ENCODE data around the gene MPP7. TPM values are rescaled to one million over a fixed set of nuclear protein-coding genes. Genes with fewer than 3 reads are reported as not detected.

Gene MPP7
- total and polyA plus RNA-seq, 2 donors (not counting 3 experiments of a cell fraction or from before 2014, with no cell fraction given): 0.17 to 0.73 TPM

GRCh38 chr10:28298951-28299350, 3.9 kb downstream of the MPP7 start:
- intact Hi-C loops (cut with micrococcal nuclease) (no loop called here), dilution Hi-C loops (cut with MboI; ENCODE audit: extremely low pct_ligation_motif_present, low sequenced_read_pairs) (no loop called here)
- Histone ChIP-seq H3K9ac (replicated peaks; ENCODE audit: extremely low read depth, insufficient read depth, low read length) (no peak overlapping the region), H2AFZ (ENCODE audit: low read depth, low read length) (no peak overlapping the region), H3K9me3 (replicated peaks; ENCODE audit: control insufficient read depth, insufficient read depth, low read length) (no peaks in the 10 kb centered on the region), H3K27ac (ENCODE audit: insufficient read depth, low read depth, low read length) (no peak overlapping the region), H3K4me2 (ENCODE audit: insufficient read depth, low read length) (no peak overlapping the region), H3K9me1 (replicated peaks; ENCODE audit: control insufficient read depth, extremely low read depth, insufficient read depth, low read length) (no peaks in the 10 kb centered on the region), H3K36me3 (ENCODE audit: control insufficient read depth in 2 of 2, extremely low read depth in 1 of 2, insufficient read depth in 2 of 2, low read length in 2 of 2) (no peaks in the 10 kb centered on the region), H3K4me1 (ENCODE audit: control insufficient read depth, extremely low read depth, insufficient read depth, low read length) (peaks cover 6% of the 10 kb centered on the region), H4K20me1 (replicated peaks; ENCODE audit: control insufficient read depth, extremely low read depth, insufficient read depth, low read length) (no peaks in the 10 kb centered on the region), H3K27me3 (ENCODE audit: control insufficient read depth in 2 of 2, insufficient read depth in 2 of 2, low read length in 2 of 2) (peaks cover 19 to 39% of the 10 kb centered on the region in 2 experiments), H3K4me3 (replicated peaks in 1 of 3; ENCODE audit: insufficient read depth in 1 of 3, low read depth in 1 of 3, low read length in 3 of 3) (no peak overlapping the region), H3K79me2 (ENCODE audit: control insufficient read depth, insufficient read depth, low read length) (no peaks in the 10 kb centered on the region)
- POLR2A ChIA-PET: no interaction called here
- TF ChIP-seq MAX (IDR thresholded peaks at IDR 0.05; ENCODE audit: insufficient read depth, insufficient read length) (no peak), EZH2 (IDR thresholded peaks at IDR 0.05; ENCODE audit: borderline replicate concordance, low read depth, low read length, severe bottlenecking) (no peak), MYC (IDR thresholded peaks at IDR 0.05; ENCODE audit: low read depth, low read length) (no peak), POLR2A (IDR thresholded peaks at IDR 0.05; ENCODE audit: low read depth, low read length) (no peak)
- FAIRE-seq (no peak), DNase-seq (ENCODE audit: low read depth, low spot score) (no peak)
- CTCF ChIA-PET: interaction anchor here (1.2 to 1.7 kb wide), 4 partner anchors 10 to 81 kb away, joined by 3 to 6 read pairs (median 4); no protein-coding TSS in a partner anchor
- BruUV-seq (replicated peaks): no TSS peak

- H3K4me3 ChIP-seq (replicated peaks in 1 of 3; ENCODE audit: insufficient read depth in 1 of 3, low read depth in 1 of 3, low read length in 3 of 3): no peak overlapping the region
- CTCF ChIA-PET: interaction anchor here (1.2 to 1.3 kb wide), 2 partner anchors 45 to 98 kb away, joined by 4 to 5 read pairs; no protein-coding TSS in a partner anchor
- no peak overlapping the region for H2AFZ ChIP-seq (ENCODE audit: low read depth, low read length)
- dilution Hi-C loops (cut with MboI; ENCODE audit: extremely low pct_ligation_motif_present, low sequenced_read_pairs): no loop called here
- DNase-seq (ENCODE audit: low read depth, low spot score) (no peak), FAIRE-seq (no peak)
- H3K79me2 ChIP-seq (ENCODE audit: control insufficient read depth, insufficient read depth, low read length): no peaks in the 10 kb centered on the region
- no peaks in the 10 kb centered on the region for H3K4me1 ChIP-seq (ENCODE audit: control insufficient read depth, extremely low read depth, insufficient read depth, low read length)
- no peaks in the 10 kb centered on the region for H3K9me1 ChIP-seq (replicated peaks; ENCODE audit: control insufficient read depth, extremely low read depth, insufficient read depth, low read length)
- POLR2A ChIA-PET: no interaction called here
- TF ChIP-seq CTCF (IDR thresholded peaks at IDR 0.05; ENCODE audit: extremely low read depth in 1 of 2, insufficient read depth in 1 of 2, low read depth in 1 of 2, low read length in 2 of 2): no peak
- TF ChIP-seq EZH2 (IDR thresholded peaks at IDR 0.05; ENCODE audit: borderline replicate concordance, low read depth, low read length, severe bottlenecking): no peak
- TF ChIP-seq GATA2 (IDR thresholded peaks at IDR 0.05; ENCODE audit: insufficient read depth, insufficient read length, low read depth, low read length): no peak
- TF ChIP-seq JUN (IDR thresholded peaks at IDR 0.05; ENCODE audit: borderline replicate concordance, insufficient read depth, insufficient read length, low read depth): no peak
- TF ChIP-seq POLR2A (IDR thresholded peaks at IDR 0.05; ENCODE audit: low read depth, low read length): no peak
- no peak for TF ChIP-seq FOS (IDR thresholded peaks at IDR 0.05; ENCODE audit: borderline replicate concordance, insufficient read depth, low read length)
- TF ChIP-seq MYC (IDR thresholded peaks at IDR 0.05; ENCODE audit: low read depth, low read length): no peak
- TF ChIP-seq POLR2AphosphoS5 (IDR thresholded peaks at IDR 0.05; ENCODE audit: insufficient read depth, low read depth, low read length): no peak
- TF ChIP-seq MAX (IDR thresholded peaks at IDR 0.05; ENCODE audit: insufficient read depth, insufficient read length): no peak
- no peaks in the 10 kb centered on the region for H3K9me3 ChIP-seq (replicated peaks; ENCODE audit: control insufficient read depth, insufficient read depth, low read length)
- H3K27ac ChIP-seq (ENCODE audit: insufficient read depth, low read depth, low read length): no peak overlapping the region
- no TSS peak for BruUV-seq (replicated peaks)
- H4K20me1 ChIP-seq (replicated peaks; ENCODE audit: control insufficient read depth, extremely low read depth, insufficient read depth, low read length): no peaks in the 10 kb centered on the region
- no peak overlapping the region for H3K9ac ChIP-seq (replicated peaks; ENCODE audit: extremely low read depth, insufficient read depth, low read length)
- H3K27me3 ChIP-seq (ENCODE audit: control insufficient read depth in 2 of 2, insufficient read depth in 2 of 2, low read length in 2 of 2): peaks cover 11 to 22% of the 10 kb centered on the region in 2 experiments
- no peaks in the 10 kb centered on the region for H3K36me3 ChIP-seq (ENCODE audit: control insufficient read depth in 2 of 2, extremely low read depth in 1 of 2, insufficient read depth in 2 of 2, low read length in 2 of 2)
- H3K4me2 ChIP-seq (ENCODE audit: insufficient read depth, low read length): no peak overlapping the region
- intact Hi-C loops (cut with micrococcal nuclease): no loop called here
Measured at GRCh38 chr10:28296023-28296422, 6.8 kb downstream of the MPP7 start.

All from endothelial cell of umbilical vein (primary cell).